Measurements from ENCODE around the gene FBXL7.
"Not testable (repeated sequence)": the region's sequence is repeated elsewhere in the genome, so short reads cannot be mapped to it uniquely, and the experiment has no call there.

Gene FBXL7

DNA sequence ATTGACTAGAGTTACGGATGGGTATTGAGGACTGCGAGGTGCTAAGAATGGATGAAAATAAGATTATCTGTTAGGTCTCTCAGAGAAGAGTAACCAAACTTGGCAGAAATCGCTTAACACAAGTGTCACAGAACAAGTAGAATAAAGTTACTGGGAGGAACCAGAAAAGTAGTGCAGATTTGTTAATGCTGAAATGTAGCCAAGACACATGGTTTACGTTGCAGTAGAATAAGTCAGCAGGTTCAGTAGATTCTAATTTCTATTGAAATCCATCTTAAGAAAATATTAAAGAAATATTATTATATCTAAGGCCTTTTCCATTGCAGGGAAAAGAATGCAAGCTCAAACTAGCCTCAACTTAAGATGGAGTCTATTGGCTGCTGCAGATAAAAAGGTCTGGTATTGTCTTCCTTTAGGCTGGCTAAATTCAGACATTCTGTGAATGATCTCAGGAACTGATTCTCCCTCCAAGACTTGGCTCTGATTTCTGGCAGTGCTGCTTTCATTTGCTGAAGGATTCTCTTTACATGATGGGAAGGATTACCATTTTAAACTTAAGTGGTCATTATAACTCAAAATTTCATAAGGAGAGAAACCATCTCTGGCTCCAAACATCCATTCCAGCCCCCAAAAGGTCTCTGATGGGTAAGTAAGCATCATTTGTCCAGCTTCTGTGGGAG is 364.7 kb downstream of the FBXL7 start:
- in situ Hi-C loops (cut with MboI; ENCODE audit: low sequenced_read_pairs, unreplicated experiment): no loop called here
- TF ChIP-seq, protein P1, sequence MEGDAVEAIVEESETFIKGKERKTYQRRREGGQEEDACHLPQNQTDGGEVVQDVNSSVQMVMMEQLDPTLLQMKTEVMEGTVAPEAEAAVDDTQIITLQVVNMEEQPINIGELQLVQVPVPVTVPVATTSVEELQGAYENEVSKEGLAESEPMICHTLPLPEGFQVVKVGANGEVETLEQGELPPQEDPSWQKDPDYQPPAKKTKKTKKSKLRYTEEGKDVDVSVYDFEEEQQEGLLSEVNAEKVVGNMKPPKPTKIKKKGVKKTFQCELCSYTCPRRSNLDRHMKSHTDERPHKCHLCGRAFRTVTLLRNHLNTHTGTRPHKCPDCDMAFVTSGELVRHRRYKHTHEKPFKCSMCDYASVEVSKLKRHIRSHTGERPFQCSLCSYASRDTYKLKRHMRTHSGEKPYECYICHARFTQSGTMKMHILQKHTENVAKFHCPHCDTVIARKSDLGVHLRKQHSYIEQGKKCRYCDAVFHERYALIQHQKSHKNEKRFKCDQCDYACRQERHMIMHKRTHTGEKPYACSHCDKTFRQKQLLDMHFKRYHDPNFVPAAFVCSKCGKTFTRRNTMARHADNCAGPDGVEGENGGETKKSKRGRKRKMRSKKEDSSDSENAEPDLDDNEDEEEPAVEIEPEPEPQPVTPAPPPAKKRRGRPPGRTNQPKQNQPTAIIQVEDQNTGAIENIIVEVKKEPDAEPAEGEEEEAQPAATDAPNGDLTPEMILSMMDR (IDR thresholded peaks at IDR 0.05; ENCODE audit: borderline replicate concordance, control extremely low read depth, extremely low read depth, insufficient read depth, missing control alignments): no peak
- no peak for DNase-seq (ENCODE audit: low spot score)

DNA sequence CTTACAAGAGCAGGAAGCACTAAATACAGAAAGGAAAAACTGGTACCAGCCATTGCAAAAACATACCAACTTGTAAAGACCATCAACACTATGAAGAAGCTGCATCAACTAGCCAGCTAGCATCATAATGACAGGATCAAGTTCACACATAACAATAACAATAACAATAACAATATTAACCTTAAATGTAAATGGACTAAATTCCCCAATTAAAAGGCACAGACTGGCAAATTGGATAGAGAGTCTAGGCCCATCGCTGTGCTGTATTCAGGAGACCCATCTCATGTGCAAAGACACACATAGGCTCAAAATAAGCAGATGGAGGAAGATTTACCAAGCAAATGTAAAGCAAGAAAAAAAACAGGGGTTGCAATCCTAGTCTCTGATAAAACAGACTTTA is 372.3 kb downstream of the FBXL7 start:
- in situ Hi-C loops (cut with MboI; ENCODE audit: low sequenced_read_pairs, unreplicated experiment); DNase-seq (ENCODE audit: low spot score): not testable (repeated sequence)

DNA sequence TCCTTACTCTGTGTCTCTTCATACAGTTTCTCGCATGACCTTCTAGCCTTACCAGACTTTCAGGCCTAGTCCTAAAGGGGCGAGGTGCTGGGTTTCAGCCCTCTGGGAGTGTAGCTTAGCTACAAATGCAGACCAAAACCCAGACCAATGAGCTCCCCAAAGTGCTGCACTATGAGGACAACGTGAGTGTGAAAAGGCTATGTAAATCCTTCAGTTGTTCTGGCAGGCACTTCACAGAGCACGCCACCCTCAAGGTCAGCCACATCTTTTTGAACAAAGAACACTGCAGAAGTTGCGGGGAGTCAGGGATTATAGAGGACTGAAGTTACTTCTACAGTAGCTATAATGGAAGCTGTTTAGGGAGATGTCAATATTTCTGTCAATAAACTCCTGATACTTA is 377.9 kb downstream of the FBXL7 start:
- DNase-seq (ENCODE audit: low spot score): no peak
- in situ Hi-C loops (cut with MboI; ENCODE audit: low sequenced_read_pairs, unreplicated experiment): no loop called here
- TF ChIP-seq, protein P1 (IDR thresholded peaks at IDR 0.05; ENCODE audit: borderline replicate concordance, control extremely low read depth, extremely low read depth, insufficient read depth, missing control alignments): no peak

DNA sequence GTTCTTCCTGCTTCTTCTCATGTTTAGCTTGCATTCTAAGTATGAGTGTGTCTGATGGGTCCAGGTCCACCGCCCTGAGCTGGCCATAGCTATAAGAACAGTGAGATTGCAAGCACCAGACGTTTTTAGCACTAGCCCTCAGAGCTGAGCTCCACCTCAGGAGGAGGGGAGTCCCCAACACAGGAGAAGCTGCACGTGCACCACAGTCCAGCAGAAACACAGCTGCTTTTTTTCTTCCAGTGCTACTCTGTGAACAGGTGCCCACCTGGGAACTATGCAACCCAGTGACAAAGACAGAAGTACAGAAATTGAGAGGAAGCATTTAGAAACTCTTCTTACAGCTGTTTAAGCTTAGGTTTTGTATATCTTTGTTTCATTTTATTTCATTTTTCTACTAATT is 380.2 kb downstream of the FBXL7 start:
- DNase-seq (ENCODE audit: low spot score): no peak
- in situ Hi-C loops (cut with MboI; ENCODE audit: low sequenced_read_pairs, unreplicated experiment): no loop called here
- TF ChIP-seq, protein P1 (IDR thresholded peaks at IDR 0.05; ENCODE audit: borderline replicate concordance, control extremely low read depth, extremely low read depth, insufficient read depth, missing control alignments): no peak

DNA sequence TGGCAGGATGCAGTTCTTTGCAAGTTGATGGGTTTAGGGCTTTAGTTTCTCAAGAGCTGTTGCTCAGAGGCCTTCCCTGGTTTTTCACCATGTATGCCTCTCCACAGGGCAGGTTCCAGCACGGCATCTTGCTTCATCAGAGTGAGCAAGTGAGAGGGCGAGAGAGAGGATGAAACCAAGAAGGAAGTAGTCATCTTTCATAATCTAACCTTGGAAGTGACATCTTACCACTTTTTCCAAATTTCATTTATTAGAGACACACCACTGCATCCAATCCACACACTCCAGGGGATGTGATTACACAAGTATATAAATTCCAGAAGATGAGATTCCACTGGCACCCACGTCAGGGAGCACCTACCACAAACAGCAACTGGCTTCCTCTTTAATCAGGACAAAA is 385.2 kb downstream of the FBXL7 start:
- TF ChIP-seq, protein P1 (IDR thresholded peaks at IDR 0.05; ENCODE audit: borderline replicate concordance, control extremely low read depth, extremely low read depth, insufficient read depth, missing control alignments): no peak
- in situ Hi-C loops (cut with MboI; ENCODE audit: low sequenced_read_pairs, unreplicated experiment): no loop called here

DNA sequence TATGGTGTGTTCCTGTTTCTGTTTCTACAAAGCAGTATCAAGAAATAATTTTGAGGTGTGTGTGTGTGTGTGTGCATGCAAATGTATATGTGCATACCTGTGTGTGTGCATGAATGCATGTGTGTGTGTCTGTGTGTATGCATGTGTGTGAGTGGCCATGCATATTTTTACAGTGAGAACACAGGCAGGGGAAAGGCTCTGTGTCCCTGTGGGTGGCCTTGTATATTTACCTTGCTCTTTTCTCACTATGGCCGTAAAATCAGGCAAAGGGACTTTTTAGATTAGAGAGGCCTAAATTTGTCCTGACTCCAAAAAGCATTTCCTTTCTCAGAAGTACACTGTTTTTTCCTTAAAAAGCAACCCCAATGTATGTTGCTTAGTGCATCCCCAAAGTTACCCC is 386.2 kb downstream of the FBXL7 start:
- TF ChIP-seq, protein P1 (IDR thresholded peaks at IDR 0.05; ENCODE audit: borderline replicate concordance, control extremely low read depth, extremely low read depth, insufficient read depth, missing control alignments): no peak
- in situ Hi-C loops (cut with MboI; ENCODE audit: low sequenced_read_pairs, unreplicated experiment): no loop called here

More for the DNA sequence above, 385.2 kb downstream of the FBXL7 start:
- no peak for DNase-seq (ENCODE audit: low spot score)

DNA sequence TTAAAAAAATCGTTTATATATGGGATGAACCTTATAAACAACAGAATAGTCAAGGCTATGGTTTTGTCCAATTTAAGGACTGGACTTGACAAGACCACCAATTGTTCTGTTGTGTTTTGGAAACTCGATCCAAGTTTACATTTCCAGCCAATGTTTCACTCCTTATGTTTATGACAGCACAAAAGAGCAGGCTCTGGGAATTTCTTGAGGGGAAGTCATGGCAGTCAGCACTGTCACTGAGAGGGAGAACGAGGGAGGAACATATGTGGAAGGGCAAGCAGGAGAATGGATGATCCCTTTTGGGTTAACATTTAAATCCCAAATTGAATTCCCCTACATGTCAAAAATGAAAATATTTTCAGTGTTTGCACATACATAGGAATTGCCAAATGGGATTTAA is 387.1 kb downstream of the FBXL7 start:
- no peak for DNase-seq (ENCODE audit: low spot score)
- in situ Hi-C loops (cut with MboI; ENCODE audit: low sequenced_read_pairs, unreplicated experiment): no loop called here
- TF ChIP-seq, protein P1 (IDR thresholded peaks at IDR 0.05; ENCODE audit: borderline replicate concordance, control extremely low read depth, extremely low read depth, insufficient read depth, missing control alignments): no peak

More for the DNA sequence above, 386.2 kb downstream of the FBXL7 start:
- DNase-seq (ENCODE audit: low spot score): no peak
